GM18951 (cell line): Measurements from ENCODE around the gene INSYN1.
"Not testable (repeated sequence)": the region's sequence is repeated elsewhere in the genome, so short reads cannot be mapped to it uniquely, and the experiment has no call there.

Experiments
- POLR2A ChIP-seq: IDR thresholded peaks from 4 replicates; pipeline ENCODE4 v1.6.1; 2011; ENCODE audit warnings: mild to moderate bottlenecking; ENCODE audit not compliant: insufficient read length, insufficient read depth; ENCODE audit errors: extremely low read depth
- in situ Hi-C: fragments of 300-500 bp; cut with MboI; formaldehyde crosslinking; loops from one replicate; pipeline ENCODE4 v1.12.0; 2022; ENCODE audit warnings: low sequenced_read_pairs, mixed read lengths, inconsistent platforms; ENCODE audit not compliant: unreplicated experiment

INSYN1 gene

GRCh38 chr15:73786538-73786937 is 33.4 kb upstream of the INSYN1 start:
- in situ Hi-C loops: no loop called here
- no peak for TF ChIP-seq POLR2A

GRCh38 chr15:73785256-73786014 is 32.3 kb upstream of the INSYN1 start:
- in situ Hi-C loops: not testable (repeated sequence)

GRCh38 chr15:73784291-73784690 is 31.1 kb upstream of the INSYN1 start:
- no peak for TF ChIP-seq POLR2A
- in situ Hi-C loops: no loop called here

GRCh38 chr15:73782344-73782959 is 29.3 kb upstream of the INSYN1 start:
- in situ Hi-C loops: no loop called here
- TF ChIP-seq POLR2A: no peak

- TF ChIP-seq POLR2A: no peak
Observed at GRCh38 chr15:73781038-73781925, 28.1 kb upstream of the INSYN1 start.

GRCh38 chr15:73779974-73780373 is 26.8 kb upstream of the INSYN1 start:
- no peak for TF ChIP-seq POLR2A
- in situ Hi-C loops: no loop called here

More at GRCh38 chr15:73781038-73781925, 28.1 kb upstream of the INSYN1 start:
- in situ Hi-C loops: no loop called here

GRCh38 chr15:73777741-73778140 is 24.6 kb upstream of the INSYN1 start:
- in situ Hi-C loops: no loop called here
- no peak for TF ChIP-seq POLR2A

GRCh38 chr15:73773428-73773827 is 20.3 kb upstream of the INSYN1 start:
- in situ Hi-C loops: no loop called here
- no peak for TF ChIP-seq POLR2A

- no peak for TF ChIP-seq POLR2A
- in situ Hi-C loops: no loop called here
Observed at GRCh38 chr15:73771385-73772045, 18.4 kb upstream of the INSYN1 start.

- TF ChIP-seq POLR2A: no peak
- in situ Hi-C loops: no loop called here
Observed at GRCh38 chr15:73770050-73770449, 16.9 kb upstream of the INSYN1 start.

GRCh38 chr15:73767806-73768501 is 14.8 kb upstream of the INSYN1 start:
- no peak for TF ChIP-seq POLR2A
- in situ Hi-C loops: no loop called here

- TF ChIP-seq POLR2A: no peak
Observed at GRCh38 chr15:73766598-73766997, 13.4 kb upstream of the INSYN1 start.

More at GRCh38 chr15:73766598-73766997, 13.4 kb upstream of the INSYN1 start:
- in situ Hi-C loops: no loop called here
